ENCODE data around the gene ACD. TPM values are rescaled to one million over a fixed set of nuclear protein-coding genes. Genes with fewer than 3 reads are reported as not detected.

Gene ACD
- total and polyA plus RNA-seq, 2 donors (not counting 1 experiment from before 2014, with no cell fraction given), result 47.6 to 71.4 TPM

GRCh38 chr16:67699265-67699664, 39.2 kb upstream of the ACD start:
- H3K9me3 Mint-ChIP-seq (ENCODE audit: insufficient read depth), result no peaks in the 10 kb centered on the region
- Histone ChIP-seq H3K27ac (ENCODE audit: low read length in 2 of 2) (no peak overlapping the region), H2AFZ (ENCODE audit: insufficient read depth, low read depth, low read length, poor library complexity, severe bottlenecking) (no peak overlapping the region), H3K27me3 (replicated peaks in 1 of 4; ENCODE audit: control extremely low read depth in 1 of 4, control insufficient read depth in 3 of 4, insufficient read depth in 4 of 4, low read length in 3 of 4) (no peaks in the 10 kb centered on the region), H3K9me3 (ENCODE audit: control extremely low read depth in 1 of 3, control insufficient read depth in 2 of 3, insufficient read depth in 1 of 3, low read length in 2 of 3) (peaks cover 0 to 11% (median 0%) of the 10 kb centered on the region in 3 donors), H4K20me1 (ENCODE audit: control insufficient read depth, insufficient read depth, low read length, poor library complexity, severe bottlenecking) (no peaks in the 10 kb centered on the region), H3K4me3 (ENCODE audit: control extremely low read depth in 1 of 5, extremely low read depth in 1 of 5, insufficient read depth in 1 of 5, low read depth in 2 of 5, low read length in 4 of 5) (no peak overlapping the region), H3K79me2 (ENCODE audit: control insufficient read depth, insufficient read depth, low read length) (peaks cover 39% of the 10 kb centered on the region), H3K4me1 (ENCODE audit: control insufficient read depth in 2 of 2, insufficient read depth in 2 of 2, low read length in 2 of 2) (no peaks in the 10 kb centered on the region), H3K9ac (ENCODE audit: low read length) (no peak overlapping the region), H3K4me2 (replicated peaks; ENCODE audit: low read depth, low read length, poor library complexity, severe bottlenecking) (no peak overlapping the region), H3K36me3 (replicated peaks in 1 of 2; ENCODE audit: control extremely low read depth in 1 of 2, control insufficient read depth in 1 of 2, extremely low read depth in 1 of 2, insufficient read depth in 2 of 2, low read length in 1 of 2) (peaks cover 0 to 7% of the 10 kb centered on the region in 2 experiments)
- 98% methylated on average over 6 of the region's 7 CpGs for WGBS (ENCODE audit: insufficient coverage)
- TF ChIP-seq, protein P1, sequence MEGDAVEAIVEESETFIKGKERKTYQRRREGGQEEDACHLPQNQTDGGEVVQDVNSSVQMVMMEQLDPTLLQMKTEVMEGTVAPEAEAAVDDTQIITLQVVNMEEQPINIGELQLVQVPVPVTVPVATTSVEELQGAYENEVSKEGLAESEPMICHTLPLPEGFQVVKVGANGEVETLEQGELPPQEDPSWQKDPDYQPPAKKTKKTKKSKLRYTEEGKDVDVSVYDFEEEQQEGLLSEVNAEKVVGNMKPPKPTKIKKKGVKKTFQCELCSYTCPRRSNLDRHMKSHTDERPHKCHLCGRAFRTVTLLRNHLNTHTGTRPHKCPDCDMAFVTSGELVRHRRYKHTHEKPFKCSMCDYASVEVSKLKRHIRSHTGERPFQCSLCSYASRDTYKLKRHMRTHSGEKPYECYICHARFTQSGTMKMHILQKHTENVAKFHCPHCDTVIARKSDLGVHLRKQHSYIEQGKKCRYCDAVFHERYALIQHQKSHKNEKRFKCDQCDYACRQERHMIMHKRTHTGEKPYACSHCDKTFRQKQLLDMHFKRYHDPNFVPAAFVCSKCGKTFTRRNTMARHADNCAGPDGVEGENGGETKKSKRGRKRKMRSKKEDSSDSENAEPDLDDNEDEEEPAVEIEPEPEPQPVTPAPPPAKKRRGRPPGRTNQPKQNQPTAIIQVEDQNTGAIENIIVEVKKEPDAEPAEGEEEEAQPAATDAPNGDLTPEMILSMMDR (IDR thresholded peaks at IDR 0.05), result no peak
- TF ChIP-seq EZH2 (IDR thresholded peaks at IDR 0.05; ENCODE audit: borderline replicate concordance, insufficient read depth, low read depth, low read length, poor library complexity, severe bottlenecking), result no peak
- no peaks in the 10 kb centered on the region for H3K27me3 Mint-ChIP-seq
- intact Hi-C loops (cut with micrococcal nuclease), result no loop called here
- POLR2A ChIA-PET, result no interaction called here
- DNase-seq, result no peak
- no peak overlapping the region for H3K4me3 Mint-ChIP-seq
- H3K27ac Mint-ChIP-seq, result no peak overlapping the region
- no peaks in the 10 kb centered on the region for H3K4me1 Mint-ChIP-seq
- CTCF ChIA-PET, result no interaction called here
- ATAC-seq (ENCODE audit: low read depth), result no peak

GRCh38 chr16:67697422-67698185, 37.5 kb upstream of the ACD start:
- intact Hi-C loops (cut with micrococcal nuclease), result no loop called here
- Mint-ChIP-seq H3K4me3 (no peak overlapping the region), H3K9me3 (ENCODE audit: insufficient read depth) (no peaks in the 10 kb centered on the region), H3K4me1 (peaks cover 9% of the 10 kb centered on the region), H3K27ac (no peak overlapping the region), H3K27me3 (no peaks in the 10 kb centered on the region)
- no peak overlapping the region for H3K4me2 ChIP-seq (replicated peaks; ENCODE audit: low read depth, low read length, poor library complexity, severe bottlenecking)
- ATAC-seq (ENCODE audit: low read depth) (no peak), DNase-seq (no peak)
- no peak overlapping the region for H3K27ac ChIP-seq (ENCODE audit: low read length in 2 of 2)
- CTCF ChIA-PET, result no interaction called here
- POLR2A ChIA-PET, result no interaction called here
- H3K79me2 ChIP-seq (ENCODE audit: control insufficient read depth, insufficient read depth, low read length), result peaks cover 40% of the 10 kb centered on the region
- no peak overlapping the region for H2AFZ ChIP-seq (ENCODE audit: insufficient read depth, low read depth, low read length, poor library complexity, severe bottlenecking)
- 100% methylated on average over 1 of the region's 4 CpGs for WGBS (ENCODE audit: insufficient coverage)
- H3K9me3 ChIP-seq (ENCODE audit: control extremely low read depth in 1 of 3, control insufficient read depth in 2 of 3, insufficient read depth in 1 of 3, low read length in 2 of 3), result peaks cover 0 to 11% (median 0%) of the 10 kb centered on the region in 3 donors
- no peaks in the 10 kb centered on the region for H3K27me3 ChIP-seq (replicated peaks in 1 of 4; ENCODE audit: control extremely low read depth in 1 of 4, control insufficient read depth in 3 of 4, insufficient read depth in 4 of 4, low read length in 3 of 4)
- no peaks in the 10 kb centered on the region for H4K20me1 ChIP-seq (ENCODE audit: control insufficient read depth, insufficient read depth, low read length, poor library complexity, severe bottlenecking)
- no peak overlapping the region for H3K9ac ChIP-seq (ENCODE audit: low read length)
- peaks cover 0 to 7% of the 10 kb centered on the region in 2 experiments for H3K36me3 ChIP-seq (replicated peaks in 1 of 2; ENCODE audit: control extremely low read depth in 1 of 2, control insufficient read depth in 1 of 2, extremely low read depth in 1 of 2, insufficient read depth in 2 of 2, low read length in 1 of 2)
- TF ChIP-seq, protein P1 (IDR thresholded peaks at IDR 0.05), result no peak
- no peak for TF ChIP-seq EZH2 (IDR thresholded peaks at IDR 0.05; ENCODE audit: borderline replicate concordance, insufficient read depth, low read depth, low read length, poor library complexity, severe bottlenecking)
- H3K4me3 ChIP-seq (ENCODE audit: control extremely low read depth in 1 of 5, extremely low read depth in 1 of 5, insufficient read depth in 1 of 5, low read depth in 2 of 5, low read length in 4 of 5), result peak overlapping the region in 1 of 5 experiments; percentile 8
- H3K4me1 ChIP-seq (ENCODE audit: control insufficient read depth in 2 of 2, insufficient read depth in 2 of 2, low read length in 2 of 2), result peaks cover 6 to 8% of the 10 kb centered on the region in 2 donors
